ENCODE results near the gene CD302. TPM values are rescaled to one million over a fixed set of nuclear protein-coding genes. Genes with fewer than 3 reads are reported as not detected.

The CD302 gene
- total and polyA plus RNA-seq, 10 of the 15 experiments (the other 5 are each of a cell fraction or from before 2014, with no cell fraction given) = 0.48 to 4.0 (median 2.1) TPM

GRCh38 chr2:159793326-159793725 lies 4.7 kb downstream of the CD302 start (continued):
- TF ChIP-seq SKIL (IDR thresholded peaks at IDR 0.05; ENCODE audit: low read depth, poor library complexity, severe bottlenecking) (no peak), IRF3 (IDR thresholded peaks at IDR 0.05) (no peak), MYC (IDR thresholded peaks at IDR 0.05; ENCODE audit: insufficient read depth, insufficient read length, insufficient replicate concordance, low read length, severe bottlenecking) (no peak), KAT2A (conservative IDR thresholded peaks at IDR 0.05; ENCODE audit: control insufficient read depth, low read depth, low read length) (no peak), TCF7 (IDR thresholded peaks at IDR 0.05; ENCODE audit: borderline replicate concordance) (no peak), POU2F2 (IDR thresholded peaks at IDR 0.05; ENCODE audit: borderline replicate concordance, low read depth, low read length) (no peak)

GRCh38 chr2:159792599-159792998 lies 5.4 kb downstream of the CD302 start:
- Histone ChIP-seq H3K27ac (ENCODE audit: control insufficient read depth, insufficient read depth) (no peak overlapping the region), H3K4me2 (ENCODE audit: control insufficient read depth, insufficient read depth) (no peak overlapping the region), H2AFZ (ENCODE audit: control insufficient read depth, low read depth, low read length) (no peak overlapping the region), H3K9ac (ENCODE audit: control insufficient read depth, insufficient read depth, low read length) (no peak overlapping the region), H3K4me3 (no peak overlapping the region), H3K9me3 (replicated peaks; ENCODE audit: control insufficient read depth, insufficient read depth, low read length) (no peaks in the 10 kb centered on the region), H3K27me3 (replicated peaks in 1 of 2; ENCODE audit: control insufficient read depth in 2 of 2, insufficient read depth in 2 of 2, low read length in 1 of 2) (no peaks in the 10 kb centered on the region), H3K79me2 (ENCODE audit: control insufficient read depth, insufficient read depth, low read length) (no peaks in the 10 kb centered on the region), H4K20me1 (ENCODE audit: control insufficient read depth, insufficient read depth) (no peaks in the 10 kb centered on the region), H3K4me1 (ENCODE audit: control insufficient read depth, insufficient read depth, low read length) (no peaks in the 10 kb centered on the region), H3K36me3 (ENCODE audit: control insufficient read depth in 2 of 2, insufficient read depth in 2 of 2, low read length in 1 of 2) (no peaks in the 10 kb centered on the region)
- no peak for TF ChIP-seq PBX3 (IDR thresholded peaks at IDR 0.05; ENCODE audit: insufficient replicate concordance, low read depth, low read length)
- no peak for TF ChIP-seq SMARCA5 (IDR thresholded peaks at IDR 0.05)
- TF ChIP-seq SIN3A (IDR thresholded peaks at IDR 0.05; ENCODE audit: low read depth, low read length) = no peak
- TF ChIP-seq MAX (IDR thresholded peaks at IDR 0.05; ENCODE audit: low read depth, low read length) = no peak
- TF ChIP-seq MEF2B (IDR thresholded peaks at IDR 0.05; ENCODE audit: partially characterized antibody, poor library complexity, severe bottlenecking) = no peak
- no peak for TF ChIP-seq E4F1 (IDR thresholded peaks at IDR 0.05; ENCODE audit: borderline replicate concordance, partially characterized antibody)
- DNase-seq (ENCODE audit: low read depth, low spot score) (no peak), ATAC-seq (no peak), FAIRE-seq (no peak)
- POLR2A ChIA-PET = no interaction called here
- CTCF ChIA-PET = no interaction called here
- SMC1A ChIA-PET (ENCODE audit: uncharacterized antibody, unreplicated experiment) = interaction anchor here (0.7 to 1.0 kb wide), 2 partner anchors 121 to 165 kb away, joined by 3 read pairs; no protein-coding TSS in a partner anchor
- intact Hi-C loops (cut with micrococcal nuclease; ENCODE audit: unreplicated experiment) = no loop called here
- BruUV-seq (replicated peaks) = no TSS peak
- WGBS (ENCODE audit: insufficient coverage, insufficient replicate concordance, low lambda C conversion rate, missing lambda C conversion rate) = 84% methylated on average over 4 of the region's 4 CpGs
- in situ Hi-C loops (cut with MboI) = no loop called here
- RAD21 ChIA-PET (ENCODE audit: unreplicated experiment) = no interaction called here
